K562 (cell line): ENCODE results near the gene SLC22A4. TPM values are rescaled to one million over a fixed set of nuclear protein-coding genes. Genes with fewer than 3 reads are reported as not detected.

ENCODE experiments used
- ATAC-seq: fragments of 200-7000 bp; cut with Tn5 transposase; 3 replicates; pipeline ENCODE4 v1.9.1; 2020; ENCODE audit warnings: moderate library complexity
- BruUV-seq: library from RNA; stranded (reverse); fragments of 400-500 nt; replicated peaks from 2 replicates; lab custom pipeline; 2021; lab: Mats Ljungman, UMichigan
- CTCF ChIA-PET: fragments of 300-600 bp; formaldehyde crosslinking; extraction: SDS; loops from one replicate; lab custom pipeline; 2021; ENCODE audit warnings: low intra/inter-chr PET ratio; lab: Yijun Ruan, JAX
- POLR2A ChIA-PET: fragments of 300-600, 350-650 bp; sonication (Branson Sonifier 250); formaldehyde crosslinking; extraction: SDS; loops from one replicate; lab custom pipeline; 2021; ENCODE audit warnings: antibody characterized with exemption, inconsistent platforms; lab: Yijun Ruan, JAX
- DNase-seq, 4 experiments: peaks; one replicate each; pipeline versions ENCODE4 v3.0.0 to v3.0.0-alpha.2; 2011 to 2018; ENCODE audit warnings: low spot score in 3 of 4, mixed read lengths in 3 of 4; ENCODE audit errors: extremely low read depth in 1 of 4
- FAIRE-seq: peaks from 2 replicates; lab custom pipeline; 2011; peaks lifted over from hg19 to GRCh38; lab: Jason Lieb, UNC
- H2AFZ ChIP-seq: 2 replicates; pipeline ENCODE4 v1.6.0; 2011; ENCODE audit warnings: low read depth, low read length, control low read depth, inconsistent platforms
- H3K27ac ChIP-seq: fragments of 200-600 bp; 3 replicates; pipeline ENCODE4 v1.8.0; 2011; ENCODE audit warnings: low read depth, mild to moderate bottlenecking, control low read depth, inconsistent platforms, low read length, moderate library complexity, mixed read lengths; ENCODE audit errors: extremely low read depth
- H3K27me3 ChIP-seq, 2 experiments: fragments of 300-600 bp in 1 of 2; 2 replicates in 1 of 2; 3 replicates in 1 of 2; pipeline versions ENCODE4 v1.6.0 to v1.8.0; 2011; ENCODE audit warnings: inconsistent platforms in 2 of 2, low read length in 2 of 2, mild to moderate bottlenecking in 1 of 2, mixed read lengths in 1 of 2, moderate library complexity in 1 of 2; ENCODE audit not compliant: control insufficient read depth in 2 of 2, insufficient read depth in 2 of 2
- H3K36me3 ChIP-seq: fragments of 300-600 bp; 3 replicates; pipeline ENCODE4 v1.8.0; 2011; ENCODE audit warnings: mild to moderate bottlenecking, low read length, inconsistent platforms; ENCODE audit not compliant: control insufficient read depth, insufficient read depth
- H3K4me1 ChIP-seq, 2 experiments: fragments of 200-600 bp in 1 of 2; replicated peaks in 1 of 2; 2 replicates in 1 of 2; 3 replicates in 1 of 2; pipeline versions ENCODE4 v1.5.1 to v1.8.0; 2011; ENCODE audit warnings: inconsistent platforms in 2 of 2, low read length in 2 of 2, mild to moderate bottlenecking in 1 of 2, mixed read lengths in 1 of 2, moderate library complexity in 1 of 2; ENCODE audit not compliant: control insufficient read depth in 2 of 2, insufficient read depth in 2 of 2
- H3K4me2 ChIP-seq: 2 replicates; pipeline ENCODE4 v1.6.1; 2011; ENCODE audit warnings: low read length, control low read depth, inconsistent platforms, mixed read lengths; ENCODE audit not compliant: insufficient read depth
- H3K4me3 ChIP-seq: fragments of 200-600 bp; sonication (generic), shearing (Covaris generic); 2 replicates; pipeline ENCODE4 v1.5.1; 2016; ENCODE audit warnings: control low read depth, inconsistent platforms
- H3K79me2 ChIP-seq: fragments of 200-600 bp; 3 replicates; pipeline ENCODE4 v1.8.0; 2011; ENCODE audit warnings: low read length, inconsistent platforms; ENCODE audit not compliant: control insufficient read depth, insufficient read depth
- H3K9ac ChIP-seq, 2 experiments: 2 replicates each; pipeline versions ENCODE4 v1.6.0 to v1.6.1; 2011; ENCODE audit warnings: low read depth in 2 of 2, low read length in 2 of 2, control low read depth in 1 of 2, inconsistent platforms in 1 of 2, mild to moderate bottlenecking in 1 of 2, mixed read lengths in 1 of 2; ENCODE audit not compliant: insufficient read depth in 1 of 2
- H3K9me1 ChIP-seq: one replicate; pipeline ENCODE4 v1.6.0; 2011; ENCODE audit warnings: inconsistent platforms, mild to moderate bottlenecking, low read length, moderate library complexity; ENCODE audit not compliant: control insufficient read depth, insufficient read depth
- H3K9me3 ChIP-seq: replicated peaks from 2 replicates; pipeline ENCODE4 v1.5.1; 2011; ENCODE audit warnings: low read depth, low read length, inconsistent platforms; ENCODE audit not compliant: control insufficient read depth, insufficient read depth
- H4K20me1 ChIP-seq: replicated peaks from 2 replicates; pipeline ENCODE4 v1.6.1; 2011; ENCODE audit warnings: low read length, inconsistent platforms, mixed read lengths; ENCODE audit not compliant: control insufficient read depth, insufficient read depth
- FOXM1 ChIP-seq, 2 experiments: fragments of 450-650 bp in 1 of 2; sonication (generic) in 1 of 2; formaldehyde crosslinking in 1 of 2; IDR thresholded peaks; 2 replicates each; pipeline versions ENCODE4 v1.6.1 to v1.9.0; 2017 to 2022; ENCODE audit warnings: low read depth in 2 of 2, mild to moderate bottlenecking in 2 of 2, missing genetic modification reagents in 1 of 2, moderate library complexity in 1 of 2
- HDAC1 ChIP-seq, 2 experiments: fragments of 450-650 bp; IDR thresholded peaks; 2 replicates each; pipeline ENCODE4 v1.6.1; 2016 to 2017; ENCODE audit warnings: inconsistent platforms in 1 of 2, mild to moderate bottlenecking in 1 of 2, moderate library complexity in 1 of 2
- MCM5 ChIP-seq: fragments of 450-650 bp; IDR thresholded peaks from 2 replicates; pipeline ENCODE4 v1.6.1; 2016; ENCODE audit warnings: low read depth
- MEIS2 ChIP-seq: fragments of 450-650 bp; IDR thresholded peaks from 2 replicates; pipeline ENCODE4 v1.6.1; 2014; ENCODE audit warnings: mild to moderate bottlenecking; ENCODE audit not compliant: partially characterized antibody
- NCOA1 ChIP-seq: fragments of 450-650 bp; IDR thresholded peaks from 2 replicates; pipeline ENCODE4 v1.6.1; 2016; ENCODE audit warnings: low read depth
- POLR2B ChIP-seq: fragments of 450-650 bp; IDR thresholded peaks from 2 replicates; pipeline ENCODE4 v1.6.1; 2018; ENCODE audit warnings: low read depth; ENCODE audit not compliant: partially characterized antibody
- PRPF4 ChIP-seq: fragments of 200-400 bp; formaldehyde crosslinking; IDR thresholded peaks from one replicate; pipeline ENCODE4 v1.6.1; 2017; ENCODE audit warnings: low read length, low read depth, mild to moderate bottlenecking; ENCODE audit not compliant: insufficient read depth, poor library complexity, severe bottlenecking
- USF2 ChIP-seq: sonication (generic); formaldehyde crosslinking; IDR thresholded peaks from 2 replicates; pipeline ENCODE4 v1.5.0; 2020; ENCODE audit warnings: missing genetic modification reagents
- WGBS: fragments of 100-300 bp; shearing (Covaris generic); methylation state at CpG from one replicate; pipeline ENCODE4 v1.1.6; 2016; ENCODE audit warnings: low coverage, mixed read lengths; ENCODE audit not compliant: insufficient coverage; ENCODE audit errors: missing lambda C conversion rate; 5-methylcytosine and 5-hydroxymethylcytosine counted together
- in situ Hi-C: fragments of 300-500 bp; cut with MboI; formaldehyde crosslinking; loops from 4 replicates; pipeline ENCODE4 v1.15.0; 2018; ENCODE audit warnings: inconsistent platforms, mixed read lengths
- intact Hi-C: fragments of 100-400 bp; cut with micrococcal nuclease; formaldehyde crosslinking; loops from 2 replicates; pipeline ENCODE4 v1.14.2; 2022
- polyA plus RNA-seq, 8 experiments: library from polyadenylated mRNA; depleted of rRNA in 4 of 8; stranded (reverse) in 5 of 8; unstranded in 3 of 8; fragments of >200 nt; fragmentation: Nextera tagmentation in 2 of 8; fragmentation: Illumina TruSeq in 1 of 8; extraction: Ambion mirVana in 2 of 8; extraction: Trizol in 1 of 8; gene quantifications; 2 replicates each; pipeline versions ENCODE4 v1.2.1 to v1.2.3, GENCODE V29; 2011 to 2014; ENCODE audit warnings: inconsistent platforms in 1 of 8, missing spikeins in 1 of 8
- total RNA-seq, 7 experiments: library from RNA; depleted of rRNA in 6 of 7; stranded (reverse); fragments of >200 nt in 6 of 7; fragmentation: Illumina TruSeq in 2 of 7; extraction: Trizol in 2 of 7; gene quantifications; 2 replicates each; pipeline versions ENCODE4 v1.2.1 to v1.2.3, GENCODE V29; 2011 to 2021; ENCODE audit warnings: low replicate concordance in 1 of 7

Gene SLC22A4
- total and polyA plus RNA-seq, 9 of the 15 experiments (the other 6 are each of a cell fraction or from before 2014, with no cell fraction given) = 2.7 to 9.5 (median 6.2) TPM

- no peak overlapping the region for H3K27ac ChIP-seq
- H2AFZ ChIP-seq = no peak overlapping the region
- H3K4me2 ChIP-seq = no peak overlapping the region
- peaks cover under 1 to 8% of the 10 kb centered on the region in 2 experiments; a peak in 2 of 5 replicates for H3K4me1 ChIP-seq
- H3K27me3 ChIP-seq = no peaks in the 10 kb centered on the region
- intact Hi-C loops = loop anchor here (10.0 kb wide), 2 partner anchors 197 to 317 kb away; partner anchors contain the start of gene IL3
- POLR2A ChIA-PET = interaction anchor here (1.4 kb wide), 1 partner anchor 12 kb away, joined by 3 read pairs; the partner anchor contains the start of gene SLC22A5
- H4K20me1 ChIP-seq = 0 out of 2 replicates have a peak, but pooled peaks cover 3% of the 10 kb centered on the region
- no peaks in the 10 kb centered on the region for H3K9me3 ChIP-seq
- in situ Hi-C loops = loop anchor here (10.0 to 25.0 kb wide), 2 partner anchors 113 to 319 kb away; partner anchors contain the start of genes CSF2, IL3 and IRF1
- DNase-seq = no peak
- no peak for ATAC-seq
- no peak overlapping the region for H3K4me3 ChIP-seq
- no peak overlapping the region for H3K9ac ChIP-seq
- whole genome bisulfite sequencing = 55% methylated on average over 1 of the region's 1 CpG
- FAIRE-seq = no peak
- H3K36me3 ChIP-seq = peaks cover 57% of the 10 kb centered on the region
- TF ChIP-seq FOXM1 (IDR thresholded peaks at IDR 0.05; ENCODE audit: low read depth) = no peak
- no peak for TF ChIP-seq FOXM1 (CRISPR knock-in tag; IDR thresholded peaks at IDR 0.05; ENCODE audit: low read depth)
- TF ChIP-seq NCOA1 = no peak
- no peak for TF ChIP-seq HDAC1 (IDR thresholded peaks at IDR 0.05)
- no peak for TF ChIP-seq PRPF4
- TF ChIP-seq POLR2B = no peak
- TF ChIP-seq MEIS2 = no peak
- no peak for TF ChIP-seq MCM5
- no peak for TF ChIP-seq USF2 (CRISPR knock-in tag)
- H3K79me2 ChIP-seq = no peaks in the 10 kb centered on the region
- H3K9me1 ChIP-seq = no peaks in the 10 kb centered on the region
- CTCF ChIA-PET = no interaction called here
- no TSS peak for BruUV-seq
Observed at GRCh38 chr5:132381614-132382013, 87.4 kb downstream of the SLC22A4 start.
